Nephron progenitor cell (in vitro differentiated cells): ENCODE data around the gene EYA3.
A peak's percentile ranks its signal among the peaks of the same experiment; 100 is the strongest.

Experiments used
- DNase-seq: peaks from one replicate; pipeline ENCODE4 v3.0.0; 2021
- H3K27ac Mint-ChIP-seq: 2 replicates; pipeline ENCODE4 v1.8.0; 2021; ENCODE audit warnings: mild to moderate bottlenecking, moderate library complexity, mixed read lengths
- H3K27me3 Mint-ChIP-seq: 2 replicates; pipeline ENCODE4 v1.8.0; 2021; ENCODE audit warnings: mild to moderate bottlenecking, low read depth, mixed read lengths; ENCODE audit not compliant: poor library complexity
- H3K36me3 Mint-ChIP-seq: 2 replicates; pipeline ENCODE4 v1.8.0; 2021; ENCODE audit warnings: low read depth, mixed read lengths
- H3K4me1 Mint-ChIP-seq: 2 replicates; pipeline ENCODE4 v1.8.0; 2021; ENCODE audit warnings: mixed read lengths
- H3K4me3 Mint-ChIP-seq: 2 replicates; pipeline ENCODE4 v1.8.0; 2021; ENCODE audit warnings: mild to moderate bottlenecking, moderate library complexity, mixed read lengths
- H3K9me3 Mint-ChIP-seq: 2 replicates; pipeline ENCODE4 v1.8.0; 2021; ENCODE audit warnings: mild to moderate bottlenecking, moderate library complexity, mixed read lengths
- TF ChIP-seq, protein P1 (sequence below): fragments of 200-600 bp; sonication (generic); IDR thresholded peaks from 2 replicates; pipeline ENCODE4 v1.5.0; 2021; ENCODE audit warnings: antibody characterized with exemption

The EYA3 gene

DNA sequence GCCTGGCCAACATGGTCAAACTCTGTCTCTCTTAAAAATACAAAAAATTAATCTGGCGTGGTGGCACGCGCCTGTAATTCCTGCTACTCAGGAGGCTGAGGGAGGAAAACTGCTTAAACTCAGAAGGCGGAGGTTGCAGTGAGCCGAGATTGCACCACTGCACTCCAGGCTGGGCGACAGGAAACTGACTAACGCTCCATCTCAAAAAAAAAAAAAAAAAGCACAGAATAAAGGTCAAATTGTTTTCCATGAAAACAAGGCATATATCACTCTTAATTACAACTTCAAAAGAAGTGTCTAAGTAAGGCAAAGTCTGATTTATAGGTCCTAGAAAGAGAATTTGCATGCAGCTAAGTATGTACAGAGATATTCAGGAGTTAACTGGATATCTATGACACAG lies 25.6 kb downstream of the EYA3 start:
- Mint-ChIP-seq H3K36me3 (peaks cover 34% of the 10 kb centered on the region), H3K4me1 (no peaks in the 10 kb centered on the region), H3K27me3 (no peaks in the 10 kb centered on the region), H3K27ac (no peak overlapping the region), H3K4me3 (no peak overlapping the region), H3K9me3 (peaks cover 15% of the 10 kb centered on the region)
- no peak for DNase-seq
- TF ChIP-seq, protein P1, sequence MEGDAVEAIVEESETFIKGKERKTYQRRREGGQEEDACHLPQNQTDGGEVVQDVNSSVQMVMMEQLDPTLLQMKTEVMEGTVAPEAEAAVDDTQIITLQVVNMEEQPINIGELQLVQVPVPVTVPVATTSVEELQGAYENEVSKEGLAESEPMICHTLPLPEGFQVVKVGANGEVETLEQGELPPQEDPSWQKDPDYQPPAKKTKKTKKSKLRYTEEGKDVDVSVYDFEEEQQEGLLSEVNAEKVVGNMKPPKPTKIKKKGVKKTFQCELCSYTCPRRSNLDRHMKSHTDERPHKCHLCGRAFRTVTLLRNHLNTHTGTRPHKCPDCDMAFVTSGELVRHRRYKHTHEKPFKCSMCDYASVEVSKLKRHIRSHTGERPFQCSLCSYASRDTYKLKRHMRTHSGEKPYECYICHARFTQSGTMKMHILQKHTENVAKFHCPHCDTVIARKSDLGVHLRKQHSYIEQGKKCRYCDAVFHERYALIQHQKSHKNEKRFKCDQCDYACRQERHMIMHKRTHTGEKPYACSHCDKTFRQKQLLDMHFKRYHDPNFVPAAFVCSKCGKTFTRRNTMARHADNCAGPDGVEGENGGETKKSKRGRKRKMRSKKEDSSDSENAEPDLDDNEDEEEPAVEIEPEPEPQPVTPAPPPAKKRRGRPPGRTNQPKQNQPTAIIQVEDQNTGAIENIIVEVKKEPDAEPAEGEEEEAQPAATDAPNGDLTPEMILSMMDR: no peak

DNA sequence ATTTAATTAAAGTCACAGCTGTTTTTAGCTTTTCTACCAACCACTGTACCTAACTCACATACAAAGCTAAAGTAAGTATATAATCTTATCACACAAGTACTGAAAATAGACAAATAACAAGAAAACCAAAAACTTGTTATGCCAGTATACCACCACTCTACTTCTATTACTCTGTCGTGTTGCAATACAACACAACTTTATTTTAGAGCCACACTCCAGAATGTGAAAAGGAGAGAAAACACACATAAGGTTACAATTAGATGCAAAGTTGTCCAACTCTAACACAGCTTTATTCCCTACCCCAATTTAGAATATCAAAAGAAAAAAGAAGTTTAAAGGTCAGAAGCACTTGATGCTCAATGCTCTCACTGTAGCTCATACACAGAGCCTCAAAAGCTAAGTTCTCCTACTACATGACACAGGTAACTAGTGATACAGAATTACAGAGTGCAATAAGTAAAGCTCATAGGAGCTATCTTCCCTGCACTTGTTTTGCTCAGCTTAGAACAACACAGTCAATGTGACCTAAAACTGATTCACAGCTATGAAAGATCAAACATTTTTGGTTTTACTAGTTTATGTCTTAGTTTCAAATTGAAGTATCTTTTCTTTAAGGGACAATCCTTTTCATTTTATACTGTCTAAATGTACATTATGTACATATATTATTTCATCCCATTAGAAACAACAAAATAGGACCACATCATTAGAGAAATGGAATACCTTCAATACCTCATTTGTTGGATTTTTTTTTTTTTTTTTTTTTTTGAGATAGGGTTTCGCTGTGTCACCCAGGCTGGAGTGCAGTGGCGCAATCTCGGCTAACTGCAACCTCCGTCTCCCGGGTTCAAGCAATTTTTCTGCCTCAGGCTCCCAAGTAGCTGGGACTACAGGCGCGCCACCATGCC lies 29.2 kb downstream of the EYA3 start:
- H3K4me1 Mint-ChIP-seq: peaks cover 16% of the 10 kb centered on the region
- H3K36me3 Mint-ChIP-seq: peaks cover 30% of the 10 kb centered on the region
- H3K27me3 Mint-ChIP-seq: no peaks in the 10 kb centered on the region
- TF ChIP-seq, protein P1: no peak
- H3K4me3 Mint-ChIP-seq: no peak overlapping the region
- H3K9me3 Mint-ChIP-seq: peaks cover 15% of the 10 kb centered on the region
- no peak overlapping the region for H3K27ac Mint-ChIP-seq
- no peak for DNase-seq

DNA sequence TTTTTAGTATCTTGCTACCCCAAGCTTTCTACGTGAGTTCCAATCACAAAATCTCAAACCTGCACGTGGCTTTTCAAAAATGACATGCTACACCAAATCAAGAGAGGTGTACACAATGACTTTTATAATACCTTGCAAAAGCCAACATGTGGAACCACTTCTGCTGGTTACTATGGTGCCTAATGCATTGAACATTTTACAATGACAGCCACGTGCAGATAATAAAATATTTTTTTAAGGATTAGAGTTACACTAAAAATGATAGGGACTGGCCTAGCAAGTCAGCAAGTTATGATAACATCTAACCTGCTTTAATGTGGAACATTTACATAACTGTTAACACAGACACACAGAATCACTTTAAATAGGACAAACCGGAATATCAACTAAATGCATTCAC lies 30.2 kb downstream of the EYA3 start:
- H3K36me3 Mint-ChIP-seq: peaks cover 26% of the 10 kb centered on the region

DNA sequence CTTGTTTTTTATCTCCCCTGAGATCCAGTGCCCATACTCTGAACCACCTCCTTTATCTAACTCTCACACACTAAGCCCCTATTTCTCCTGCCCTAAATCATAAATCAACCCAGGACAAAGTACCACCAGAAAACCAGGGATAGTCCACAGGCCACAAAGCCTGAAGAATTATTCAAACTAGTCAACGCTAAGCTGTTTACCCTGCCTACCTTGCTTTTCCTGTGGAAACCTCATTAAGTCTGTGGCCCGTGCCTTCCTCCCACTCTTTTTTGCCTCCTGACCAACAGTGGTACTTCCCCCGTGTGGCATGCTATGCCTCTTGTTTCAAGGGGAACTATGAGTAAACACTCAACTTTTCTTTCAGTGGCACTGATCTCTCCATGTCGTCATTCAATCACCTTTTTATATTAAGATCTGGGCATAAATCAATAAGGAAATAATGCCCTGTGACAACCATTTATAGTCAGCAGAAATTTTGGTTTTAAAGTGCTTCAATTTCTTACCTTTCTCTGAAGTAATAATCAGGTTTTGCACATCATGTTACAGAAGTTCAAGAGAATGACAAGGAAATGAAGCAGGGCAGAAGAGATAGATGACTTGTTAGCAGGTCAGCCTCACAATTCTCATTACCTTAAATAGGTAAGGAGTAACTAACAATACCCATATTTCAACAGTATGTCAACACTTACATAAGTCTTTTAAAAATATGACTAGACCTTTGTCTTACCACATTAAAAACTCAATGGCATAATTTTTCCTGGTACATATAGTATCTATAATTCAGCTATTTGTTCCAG lies 32.1 kb downstream of the EYA3 start:
- Mint-ChIP-seq H3K27me3 (no peaks in the 10 kb centered on the region), H3K4me3 (no peak overlapping the region), H3K9me3 (peaks cover 3% of the 10 kb centered on the region), H3K27ac (peak overlapping the region; percentile 84), H3K36me3 (peaks cover 22% of the 10 kb centered on the region), H3K4me1 (peaks cover 16% of the 10 kb centered on the region)
- peak; percentile 4 for DNase-seq
- TF ChIP-seq, protein P1: no peak

More for the DNA sequence above, 30.2 kb downstream of the EYA3 start:
- peaks cover 11% of the 10 kb centered on the region for H3K9me3 Mint-ChIP-seq
- no peak overlapping the region for H3K4me3 Mint-ChIP-seq
- H3K4me1 Mint-ChIP-seq: peaks cover 16% of the 10 kb centered on the region
- TF ChIP-seq, protein P1: no peak
- no peak for DNase-seq
- no peak overlapping the region for H3K27ac Mint-ChIP-seq
- H3K27me3 Mint-ChIP-seq: no peaks in the 10 kb centered on the region

DNA sequence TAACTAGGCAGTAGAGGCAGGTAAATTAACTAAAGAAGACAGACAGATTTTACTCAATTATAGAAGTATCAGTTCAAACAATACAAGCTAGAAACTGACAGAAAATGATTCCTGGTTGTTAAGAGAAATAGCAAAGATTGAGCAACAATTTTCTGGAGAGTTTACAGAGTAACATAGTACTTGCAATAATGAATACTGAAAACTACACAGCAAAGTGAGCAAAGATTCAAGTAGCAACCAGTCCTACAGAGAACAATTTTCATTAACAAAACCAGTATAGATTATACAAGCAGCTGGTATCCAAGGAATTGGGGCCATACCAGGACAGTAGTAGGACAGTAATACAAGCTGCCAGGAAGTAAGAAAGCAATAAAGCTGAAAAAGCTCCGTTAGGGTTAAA lies 37.6 kb downstream of the EYA3 start:
- Mint-ChIP-seq H3K27ac (no peak overlapping the region), H3K4me1 (peaks cover 8% of the 10 kb centered on the region), H3K4me3 (no peak overlapping the region), H3K27me3 (no peaks in the 10 kb centered on the region), H3K9me3 (no peaks in the 10 kb centered on the region), H3K36me3 (peaks cover 31% of the 10 kb centered on the region)
- DNase-seq: no peak
- TF ChIP-seq, protein P1: no peak
